ENCODE measurements around the gene SLC23A3. TPM values are rescaled to one million over a fixed set of nuclear protein-coding genes. Genes with fewer than 3 reads are reported as not detected.
A peak's percentile ranks its signal among the peaks of the same experiment; 100 is the strongest.
"Not testable (repeated sequence)": the region's sequence is repeated elsewhere in the genome, so short reads cannot be mapped to it uniquely, and the experiment has no call there.

SLC23A3 gene
- total RNA-seq, 3 donors from 2014 or later, result 0.71 to 0.89 (median 0.84) TPM

- ATAC-seq (no peak), DNase-seq (no peak)
- Mint-ChIP-seq H3K36me3 (ENCODE audit: insufficient read depth) (peaks cover 13% of the 10 kb centered on the region), H3K4me3 (no peak overlapping the region), H3K27me3 (ENCODE audit: low read depth) (no peaks in the 10 kb centered on the region), H3K4me1 (ENCODE audit: low read depth) (peaks cover 32% of the 10 kb centered on the region), H3K9me3 (no peaks in the 10 kb centered on the region)
These were observed 39.7 kb upstream of the SLC23A3 start for GRCh38 chr2:219209236-219210195.

- Mint-ChIP-seq H3K36me3 (ENCODE audit: insufficient read depth) (peaks cover 7% of the 10 kb centered on the region), H3K9me3 (no peaks in the 10 kb centered on the region), H3K27me3 (ENCODE audit: low read depth) (no peaks in the 10 kb centered on the region), H3K4me1 (ENCODE audit: low read depth) (peaks cover 32% of the 10 kb centered on the region), H3K4me3 (peak overlapping the region; percentile 84)
- ATAC-seq (no peak), DNase-seq (no peak)
These were observed 38.3 kb upstream of the SLC23A3 start for GRCh38 chr2:219207884-219208740.

GRCh38 chr2:219207134-219207883, 37.5 kb upstream of the SLC23A3 start:
- Mint-ChIP-seq H3K9me3 (no peaks in the 10 kb centered on the region), H3K4me3 (peak overlapping the region; percentile 84), H3K27me3 (ENCODE audit: low read depth) (no peaks in the 10 kb centered on the region), H3K4me1 (ENCODE audit: low read depth) (peaks cover 32% of the 10 kb centered on the region), H3K36me3 (ENCODE audit: insufficient read depth) (peaks cover 7% of the 10 kb centered on the region)
- DNase-seq (no peak), ATAC-seq (peak in 1 of 2 donors; percentile 1)

GRCh38 chr2:219206328-219207133, 36.7 kb upstream of the SLC23A3 start, which contains the start of gene ZFAND2B:
Gene ZFAND2B (plus strand): TSS chr2:219206782. CDS start chr2:219206988, 206 bp downstream.
- Mint-ChIP-seq H3K36me3 (ENCODE audit: insufficient read depth) (peaks cover 4% of the 10 kb centered on the region), H3K27me3 (ENCODE audit: low read depth) (no peaks in the 10 kb centered on the region), H3K4me3 (peak within 1 kb of the TSS; percentile 84), H3K4me1 (ENCODE audit: low read depth) (peaks cover 32% of the 10 kb centered on the region), H3K9me3 (no peaks in the 10 kb centered on the region)
- peak; percentile 97 to 98 for ATAC-seq
- peak; percentile 94 for DNase-seq

- H3K36me3 Mint-ChIP-seq (ENCODE audit: insufficient read depth), result peaks cover 3% of the 10 kb centered on the region
- H3K9me3 Mint-ChIP-seq, result no peaks in the 10 kb centered on the region
- peaks cover 26% of the 10 kb centered on the region for H3K4me1 Mint-ChIP-seq (ENCODE audit: low read depth)
- peak overlapping the region; percentile 84 for H3K4me3 Mint-ChIP-seq
- DNase-seq (no peak), ATAC-seq (no peak)
- no peaks in the 10 kb centered on the region for H3K27me3 Mint-ChIP-seq (ENCODE audit: low read depth)
These were observed 36.1 kb upstream of the SLC23A3 start for GRCh38 chr2:219205981-219206327.

GRCh38 chr2:219205165-219205538, 35.3 kb upstream of the SLC23A3 start:
- ATAC-seq, result no peak
- Mint-ChIP-seq H3K4me1 (ENCODE audit: low read depth) (peaks cover 30% of the 10 kb centered on the region), H3K4me3 (peak overlapping the region; percentile 29), H3K9me3 (no peaks in the 10 kb centered on the region), H3K27me3 (ENCODE audit: low read depth) (no peaks in the 10 kb centered on the region), H3K36me3 (ENCODE audit: insufficient read depth) (peaks cover 3% of the 10 kb centered on the region)
- DNase-seq, result no peak

- peaks cover 3% of the 10 kb centered on the region for H3K36me3 Mint-ChIP-seq (ENCODE audit: insufficient read depth)
- H3K27me3 Mint-ChIP-seq (ENCODE audit: low read depth), result no peaks in the 10 kb centered on the region
- DNase-seq (no peak), ATAC-seq (no peak)
- peaks cover 30% of the 10 kb centered on the region for H3K4me1 Mint-ChIP-seq (ENCODE audit: low read depth)
- H3K4me3 Mint-ChIP-seq, result no peak overlapping the region
- H3K9me3 Mint-ChIP-seq, result no peaks in the 10 kb centered on the region
These were observed 34.8 kb upstream of the SLC23A3 start for GRCh38 chr2:219204425-219205164.

- DNase-seq, result not testable (repeated sequence)
These were observed 31.5 kb upstream of the SLC23A3 start for GRCh38 chr2:219201331-219201730.

GRCh38 chr2:219200502-219201326, 30.9 kb upstream of the SLC23A3 start:
- ATAC-seq, result peak in 1 of 2 donors; percentile 18
- Mint-ChIP-seq H3K4me3 (peak overlapping the region; percentile 73), H3K4me1 (ENCODE audit: low read depth) (peaks cover 12% of the 10 kb centered on the region)
- not testable (repeated sequence) for H3K36me3 Mint-ChIP-seq (ENCODE audit: insufficient read depth); DNase-seq; H3K27me3 Mint-ChIP-seq (ENCODE audit: low read depth); H3K9me3 Mint-ChIP-seq

More at GRCh38 chr2:219201331-219201730, 31.5 kb upstream of the SLC23A3 start:
- not testable (repeated sequence) for ATAC-seq; H3K4me3 Mint-ChIP-seq; H3K27me3 Mint-ChIP-seq (ENCODE audit: low read depth); H3K36me3 Mint-ChIP-seq (ENCODE audit: insufficient read depth); H3K9me3 Mint-ChIP-seq
- H3K4me1 Mint-ChIP-seq (ENCODE audit: low read depth), result peaks cover 15% of the 10 kb centered on the region

GRCh38 chr2:219199470-219200211, 29.8 kb upstream of the SLC23A3 start:
- Mint-ChIP-seq H3K9me3 (no peaks in the 10 kb centered on the region), H3K36me3 (ENCODE audit: insufficient read depth) (no peaks in the 10 kb centered on the region), H3K27me3 (ENCODE audit: low read depth) (no peaks in the 10 kb centered on the region), H3K4me3 (no peak overlapping the region), H3K4me1 (ENCODE audit: low read depth) (peaks cover 12% of the 10 kb centered on the region)
- ATAC-seq (no peak), DNase-seq (no peak)

GRCh38 chr2:219198974-219199373, 29.1 kb upstream of the SLC23A3 start:
- ATAC-seq (no peak), DNase-seq (no peak)
- H3K27me3 Mint-ChIP-seq (ENCODE audit: low read depth), result no peaks in the 10 kb centered on the region
- no peaks in the 10 kb centered on the region for H3K36me3 Mint-ChIP-seq (ENCODE audit: insufficient read depth)
- peaks cover 12% of the 10 kb centered on the region for H3K4me1 Mint-ChIP-seq (ENCODE audit: low read depth)
- H3K9me3 Mint-ChIP-seq, result no peaks in the 10 kb centered on the region
- H3K4me3 Mint-ChIP-seq, result no peak overlapping the region

- Mint-ChIP-seq H3K4me1 (ENCODE audit: low read depth) (peaks cover 12% of the 10 kb centered on the region), H3K9me3 (no peaks in the 10 kb centered on the region), H3K27me3 (ENCODE audit: low read depth) (no peaks in the 10 kb centered on the region), H3K4me3 (no peak overlapping the region), H3K36me3 (ENCODE audit: insufficient read depth) (no peaks in the 10 kb centered on the region)
- DNase-seq (no peak), ATAC-seq (no peak)
These were observed 27.6 kb upstream of the SLC23A3 start for GRCh38 chr2:219197388-219197787.
